Neural crest cell (in vitro differentiated cells): Measurements from ENCODE around the gene PEAR1. TPM values are rescaled to one million over a fixed set of nuclear protein-coding genes. Genes with fewer than 3 reads are reported as not detected.

Experiments used
- DNase-seq: peaks from one replicate; pipeline ENCODE4 v3.0.0; 2021; ENCODE audit warnings: low read depth, mixed read lengths, low spot score
- H3K27ac Mint-ChIP-seq: one replicate; pipeline ENCODE4 v1.8.0; 2021; ENCODE audit warnings: mild to moderate bottlenecking, mixed read lengths; ENCODE audit not compliant: unreplicated experiment
- H3K27me3 Mint-ChIP-seq: 2 replicates; pipeline ENCODE4 v1.8.0; 2021; ENCODE audit warnings: low read depth, mild to moderate bottlenecking, mixed read lengths
- H3K36me3 Mint-ChIP-seq: 2 replicates; pipeline ENCODE4 v1.8.0; 2021; ENCODE audit warnings: low read depth, mild to moderate bottlenecking, mixed read lengths
- H3K4me1 Mint-ChIP-seq: 2 replicates; pipeline ENCODE4 v1.8.0; 2021; ENCODE audit warnings: mixed read lengths
- H3K4me3 Mint-ChIP-seq: one replicate; pipeline ENCODE4 v1.8.0; 2021; ENCODE audit warnings: mild to moderate bottlenecking, mixed read lengths
- H3K9me3 Mint-ChIP-seq: 2 replicates; pipeline ENCODE4 v1.8.0; 2021; ENCODE audit warnings: mixed read lengths
- CTCF ChIP-seq: fragments of 200-600 bp; sonication (generic); conservative IDR thresholded peaks from 2 replicates; pipeline ENCODE4 v1.5.0; 2021; ENCODE audit warnings: antibody characterized with exemption, mild to moderate bottlenecking
- total RNA-seq: library from RNA; stranded (reverse); gene quantifications from 2 replicates; pipeline ENCODE4 v1.2.1, GENCODE V29; 2021

The PEAR1 gene
- total RNA-seq, 1 donor from 2014 or later: 6.8 TPM

GRCh38 chr1:156886583-156887281 lies 6.8 kb upstream of the PEAR1 start:
- no peaks in the 10 kb centered on the region for H3K9me3 Mint-ChIP-seq
- no peak overlapping the region for H3K4me3 Mint-ChIP-seq
- H3K27me3 Mint-ChIP-seq: peaks cover 63% of the 10 kb centered on the region
- TF ChIP-seq CTCF: no peak
- H3K36me3 Mint-ChIP-seq: no peaks in the 10 kb centered on the region
- H3K4me1 Mint-ChIP-seq: peaks cover 20% of the 10 kb centered on the region
- no peak for DNase-seq
- H3K27ac Mint-ChIP-seq: peak overlapping the region; percentile 82

GRCh38 chr1:156887317-156887716 lies 6.2 kb upstream of the PEAR1 start:
- DNase-seq: no peak
- Mint-ChIP-seq H3K4me1 (peaks cover 24% of the 10 kb centered on the region), H3K27ac (no peak overlapping the region), H3K9me3 (no peaks in the 10 kb centered on the region), H3K27me3 (peaks cover 68% of the 10 kb centered on the region), H3K4me3 (no peak overlapping the region), H3K36me3 (no peaks in the 10 kb centered on the region)
- TF ChIP-seq CTCF: no peak

- H3K4me3 Mint-ChIP-seq: no peak overlapping the region
- DNase-seq: no peak
- H3K27ac Mint-ChIP-seq: no peak overlapping the region
- peaks cover 24% of the 10 kb centered on the region for H3K4me1 Mint-ChIP-seq
- peaks cover 72% of the 10 kb centered on the region for H3K27me3 Mint-ChIP-seq
- no peaks in the 10 kb centered on the region for H3K9me3 Mint-ChIP-seq
- TF ChIP-seq CTCF: no peak
- no peaks in the 10 kb centered on the region for H3K36me3 Mint-ChIP-seq
Observed at GRCh38 chr1:156887734-156888133, 5.8 kb upstream of the PEAR1 start.

- DNase-seq: peak; percentile 89
- Mint-ChIP-seq H3K4me1 (peaks cover 33% of the 10 kb centered on the region), H3K4me3 (peak overlapping the region; percentile 59), H3K27me3 (peaks cover 74% of the 10 kb centered on the region), H3K36me3 (no peaks in the 10 kb centered on the region), H3K27ac (no peak overlapping the region), H3K9me3 (no peaks in the 10 kb centered on the region)
- TF ChIP-seq CTCF: peak; percentile 85
Observed at GRCh38 chr1:156889802-156890580, 3.5 kb upstream of the PEAR1 start.

GRCh38 chr1:156892190-156893047 lies 1.1 kb upstream of the PEAR1 start:
- peak overlapping the region; percentile 72 for H3K4me3 Mint-ChIP-seq
- no peaks in the 10 kb centered on the region for H3K9me3 Mint-ChIP-seq
- DNase-seq: peak; percentile 98
- peaks cover 68% of the 10 kb centered on the region for H3K27me3 Mint-ChIP-seq
- H3K36me3 Mint-ChIP-seq: no peaks in the 10 kb centered on the region
- no peak overlapping the region for H3K27ac Mint-ChIP-seq
- TF ChIP-seq CTCF: peak; percentile 92
- peaks cover 48% of the 10 kb centered on the region for H3K4me1 Mint-ChIP-seq
